ENCODE data around the gene LIME1. TPM values are rescaled to one million over a fixed set of nuclear protein-coding genes. Genes with fewer than 3 reads are reported as not detected.

LIME1 gene
- total and polyA plus RNA-seq, 9 of the 15 experiments (the other 6 are each of a cell fraction or from before 2014, with no cell fraction given): 0.11 to 17.1 (median 2.8) TPM; not detected in 2

GRCh38 chr20:63740627-63741353 lies 4.3 kb downstream of the LIME1 start (continued):
- TF ChIP-seq REST (IDR thresholded peaks at IDR 0.05; ENCODE audit: borderline replicate concordance): peak; percentile 12; the same call in 1 of the 2 replicates
- no peak for TF ChIP-seq REST (CRISPR knock-in tag; IDR thresholded peaks at IDR 0.05; ENCODE audit: low read depth)
- TF ChIP-seq ZNF384 (IDR thresholded peaks at IDR 0.05; ENCODE audit: low read depth, low read length): no peak
- TF ChIP-seq NCOA6 (IDR thresholded peaks at IDR 0.05): peak; percentile 7; the same call in 1 of the 2 replicates
- TF ChIP-seq RBM22 (IDR thresholded peaks at IDR 0.05; ENCODE audit: low read depth, low read length, poor library complexity, severe bottlenecking): peak; percentile 54
- TF ChIP-seq ZNF263 (CRISPR knock-in tag; IDR thresholded peaks at IDR 0.05; ENCODE audit: borderline replicate concordance): peak; percentile 29; the same call in 1 of the 2 replicates
- no peak for TF ChIP-seq U2AF1 (optimal IDR thresholded peaks at IDR 0.05; ENCODE audit: low read depth, low read length)
- TF ChIP-seq KLF1 (tag; IDR thresholded peaks at IDR 0.05): no peak
- TF ChIP-seq ATF6 (CRISPR knock-in tag; IDR thresholded peaks at IDR 0.05): peak; percentile 60; the same call in 1 of the 2 replicates
- TF ChIP-seq MYBL2 (IDR thresholded peaks at IDR 0.05; ENCODE audit: low read depth): no peak
- no peak for TF ChIP-seq MYBL2 (CRISPR knock-in tag; IDR thresholded peaks at IDR 0.05; ENCODE audit: borderline replicate concordance)
- TF ChIP-seq ATF3 (IDR thresholded peaks at IDR 0.05): peak; percentile 77
- TF ChIP-seq ATF3 (CRISPR knock-in tag; conservative IDR thresholded peaks at IDR 0.05): no peak
- TF ChIP-seq GATAD2A (IDR thresholded peaks at IDR 0.05): peak; percentile 8; the same call in 1 of the 2 replicates
- TF ChIP-seq CHD1 (IDR thresholded peaks at IDR 0.05; ENCODE audit: low read length): peak; percentile 95
- TF ChIP-seq SIN3B (IDR thresholded peaks at IDR 0.05; ENCODE audit: low read depth): no peak
- TF ChIP-seq ZNF212 (CRISPR knock-in tag; IDR thresholded peaks at IDR 0.05): no peak
